M059J (cell line): ENCODE results near the gene EPB41L2. TPM values are rescaled to one million over a fixed set of nuclear protein-coding genes. Genes with fewer than 3 reads are reported as not detected.
"Not testable (repeated sequence)": the region's sequence is repeated elsewhere in the genome, so short reads cannot be mapped to it uniquely, and the experiment has no call there.

ENCODE experiments used
- DNase-seq: peaks from one replicate; pipeline ENCODE4 v3.0.0-alpha.2; 2012; ENCODE audit warnings: low read depth
- total RNA-seq: library from RNA; depleted of rRNA; stranded (reverse); fragments of >200 nt; shearing (Covaris generic); gene quantifications from 2 replicates; pipeline ENCODE4 v1.2.3, GENCODE V29; 2014; rRNA removed

EPB41L2 gene
- total RNA-seq, result 36.1 and 43.0 TPM in 2 replicates

DNA sequence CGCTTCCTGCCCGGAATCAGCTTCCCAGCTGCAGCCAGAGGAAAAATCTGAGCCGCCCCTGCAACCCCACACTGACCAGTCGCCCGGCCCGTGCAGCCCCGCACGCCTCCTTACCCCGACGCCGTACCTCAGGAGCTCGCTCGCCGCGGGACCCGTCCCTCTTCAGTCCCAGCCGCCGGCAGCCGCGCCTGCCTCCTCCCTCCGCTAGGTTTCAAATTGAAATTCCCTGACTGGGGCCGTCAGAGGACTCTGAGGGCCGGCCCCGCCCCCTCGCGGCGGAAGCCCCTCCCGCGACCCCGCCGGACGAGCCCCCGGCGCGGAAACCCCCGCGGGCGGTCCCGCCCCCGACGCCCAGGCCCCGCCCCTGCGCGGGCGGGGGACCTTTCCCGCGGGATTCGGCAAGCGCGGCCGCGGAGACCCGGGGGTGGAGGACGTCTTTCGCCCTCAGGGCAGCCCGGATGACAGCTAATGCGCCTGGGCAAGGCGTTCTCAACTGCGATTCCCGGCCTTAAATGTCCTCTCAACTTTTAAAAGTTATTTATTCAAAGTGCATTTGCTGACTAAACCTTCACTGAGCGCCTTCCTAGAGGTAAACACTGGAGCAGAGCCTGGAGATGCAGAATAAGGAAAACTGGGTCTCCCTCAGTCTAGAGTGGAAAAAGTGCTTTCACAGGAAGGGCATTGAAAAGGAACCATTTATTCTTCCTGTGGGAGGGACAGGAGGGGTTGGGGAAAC, at the start of gene EPB41L2:
TSS of gene EPB41L2 (minus strand) at position 218 of the 736 bp plus-strand sequence. CDS start 106,760 bp downstream, outside the sequence.
- DNase-seq, result peak; percentile 92

DNA sequence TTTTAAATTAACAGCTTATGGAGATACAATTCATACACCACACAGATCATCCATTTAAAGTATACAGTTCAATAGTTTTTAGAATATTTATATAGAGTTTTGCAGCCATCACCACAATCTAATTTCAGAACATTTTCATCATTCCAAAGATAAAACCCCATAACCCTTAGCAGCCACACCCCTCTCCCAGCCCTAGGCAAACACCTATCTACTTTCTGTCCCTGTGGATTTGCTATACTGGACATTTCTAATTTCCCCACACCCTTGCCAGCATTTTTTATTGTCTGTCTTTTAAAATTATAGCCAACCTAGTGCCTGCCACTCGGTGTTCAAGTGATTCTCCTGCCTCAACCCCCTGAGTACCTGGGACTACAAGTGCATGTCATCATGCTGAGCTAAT, 49.2 kb upstream of the EPB41L2 start:
- DNase-seq, result no peak

DNA sequence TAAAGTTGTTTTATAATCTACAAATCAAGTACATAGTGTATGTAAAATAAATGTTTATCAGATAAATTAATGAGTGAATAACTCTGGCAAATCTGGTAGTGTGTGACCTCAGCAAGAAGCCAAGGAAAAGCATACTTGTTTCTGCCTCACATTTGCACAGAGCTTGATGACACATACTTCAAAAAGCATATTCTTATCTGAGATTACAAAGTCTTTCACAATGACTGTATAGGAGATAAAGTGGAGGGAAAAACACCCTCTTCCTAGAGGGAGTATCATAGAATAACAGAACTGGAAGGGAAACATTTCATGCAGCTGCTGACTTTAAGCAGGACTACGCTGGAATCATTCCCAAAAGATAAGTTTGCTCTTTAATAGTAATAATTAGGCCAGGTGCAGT, 44.1 kb upstream of the EPB41L2 start:
- DNase-seq, result peak; percentile 84

DNA sequence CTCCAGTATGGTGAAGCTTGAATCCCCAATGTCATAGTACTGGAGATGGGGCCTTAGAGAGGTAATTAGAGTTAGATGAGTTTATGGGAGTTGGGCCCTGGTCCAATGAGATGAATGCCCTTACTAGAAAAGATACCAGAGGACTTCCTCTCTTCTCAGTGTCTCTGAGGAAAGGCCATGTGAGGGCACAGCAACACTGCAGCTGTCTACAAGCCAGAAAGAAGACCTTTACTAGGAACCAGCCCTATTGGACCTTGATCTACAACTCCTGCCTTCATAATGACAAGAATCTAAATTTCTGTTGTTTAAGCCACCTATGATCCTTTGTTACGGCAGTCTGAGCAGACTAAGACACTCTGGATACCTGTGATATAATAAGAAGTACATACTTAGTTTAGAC, 40.9 kb upstream of the EPB41L2 start:
- no peak for DNase-seq

DNA sequence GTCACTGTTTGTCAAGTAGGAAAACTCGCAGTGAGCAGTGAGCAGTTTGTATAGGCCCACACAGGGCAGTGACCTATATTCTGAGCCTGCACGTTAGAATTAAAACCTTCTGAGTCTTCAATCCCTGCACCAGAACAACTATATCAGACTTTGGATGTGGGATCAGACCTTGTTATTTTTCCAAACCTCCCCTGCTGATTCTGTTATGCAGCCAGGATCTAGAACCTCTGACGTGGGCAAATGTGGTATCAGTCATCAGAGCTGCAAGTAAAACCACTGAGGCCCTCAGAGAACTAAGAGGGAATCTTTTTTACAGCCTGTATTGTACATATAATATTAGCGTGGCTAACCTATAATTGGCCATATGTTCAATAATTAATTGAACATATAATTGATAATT, 40.3 kb upstream of the EPB41L2 start:
- DNase-seq, result no peak

DNA sequence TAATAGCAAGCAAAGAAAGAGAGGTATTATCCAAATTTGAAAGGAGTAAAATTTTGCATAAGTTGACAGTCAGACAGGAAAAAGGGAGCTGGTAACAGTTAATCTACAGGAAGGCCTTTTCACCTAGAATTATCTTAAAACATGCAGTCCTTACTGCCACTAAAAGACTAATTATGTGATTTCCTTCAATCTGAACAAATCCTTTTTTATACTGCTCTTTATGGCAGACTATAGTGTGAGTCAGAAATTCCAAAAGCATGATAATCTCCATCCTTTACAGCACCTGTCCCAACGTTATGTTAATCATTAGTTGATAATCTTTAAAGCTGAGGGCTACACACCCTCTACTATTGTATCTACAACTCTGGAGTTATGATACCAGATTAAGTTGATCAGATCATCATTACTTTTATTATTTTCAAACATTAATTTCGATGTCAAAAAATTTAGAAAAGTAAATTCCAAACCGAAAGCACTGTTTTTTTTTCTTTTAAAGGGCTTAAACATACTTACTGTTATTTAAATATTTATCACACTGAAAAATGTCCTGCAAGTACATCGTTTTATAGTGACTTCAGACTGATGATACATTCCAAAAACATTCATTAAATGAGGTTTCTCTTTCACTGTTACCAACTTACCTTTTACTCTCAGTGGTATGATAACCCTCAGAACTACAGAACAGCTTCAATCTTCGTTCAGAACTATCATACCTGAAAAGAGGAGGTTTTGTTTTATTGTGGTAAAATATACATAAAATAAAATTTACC, 39.1 kb upstream of the EPB41L2 start:
- peak; percentile 66 for DNase-seq

DNA sequence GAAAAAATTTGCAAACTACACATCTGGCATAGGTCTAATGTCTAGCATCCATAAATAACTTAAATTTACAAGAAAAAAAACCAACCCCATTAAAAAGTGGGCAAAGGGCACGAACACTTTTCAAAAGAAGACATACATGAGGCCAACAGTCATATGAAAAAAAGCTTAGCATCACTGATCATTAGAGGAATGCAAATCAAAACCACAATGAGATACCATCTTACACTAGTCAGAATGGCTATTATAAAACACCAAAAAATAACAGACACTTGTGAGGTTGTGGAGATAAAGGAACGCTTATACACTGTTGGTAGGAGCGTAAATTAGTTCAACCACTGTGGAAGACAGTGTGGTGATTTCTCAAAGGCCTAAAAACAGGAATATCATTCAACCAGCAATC, 33.7 kb upstream of the EPB41L2 start:
- no peak for DNase-seq

DNA sequence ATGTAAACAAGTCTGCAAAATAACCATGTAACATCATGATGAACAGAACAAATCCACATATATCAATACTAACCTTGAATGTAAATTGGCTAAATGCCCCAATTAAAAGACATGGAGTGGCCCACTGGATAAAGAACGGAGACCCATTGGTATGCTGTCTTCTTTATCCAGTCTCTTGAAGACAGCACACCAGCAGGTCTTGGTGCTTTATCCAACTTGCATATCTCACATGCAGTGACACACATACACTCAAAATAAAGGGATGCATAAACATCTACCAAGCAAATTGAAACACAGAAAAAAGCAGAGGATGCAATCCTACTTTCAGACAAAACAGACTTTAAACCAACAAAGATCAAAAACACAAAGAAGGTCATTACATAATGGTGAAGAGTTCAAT, 30.3 kb upstream of the EPB41L2 start:
- DNase-seq, result no peak

DNA sequence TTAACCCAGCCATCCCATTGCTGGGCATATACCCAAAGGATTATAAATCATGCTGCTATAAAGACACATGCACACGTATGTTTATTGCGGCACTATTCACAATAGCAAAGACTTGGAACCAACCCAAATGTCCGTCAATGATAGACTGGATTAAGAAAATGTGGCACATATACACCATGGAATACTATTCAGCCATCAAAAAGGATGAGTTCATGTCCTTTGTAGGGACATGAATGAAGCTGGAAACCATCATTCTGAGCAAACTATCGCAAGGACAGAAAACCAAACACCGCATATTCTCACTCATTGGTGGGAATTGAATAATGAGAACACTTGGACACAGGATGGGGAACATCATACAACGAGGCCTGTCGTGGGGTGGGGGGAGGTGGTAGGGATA, 28.9 kb upstream of the EPB41L2 start:
- DNase-seq, result not testable (repeated sequence)

DNA sequence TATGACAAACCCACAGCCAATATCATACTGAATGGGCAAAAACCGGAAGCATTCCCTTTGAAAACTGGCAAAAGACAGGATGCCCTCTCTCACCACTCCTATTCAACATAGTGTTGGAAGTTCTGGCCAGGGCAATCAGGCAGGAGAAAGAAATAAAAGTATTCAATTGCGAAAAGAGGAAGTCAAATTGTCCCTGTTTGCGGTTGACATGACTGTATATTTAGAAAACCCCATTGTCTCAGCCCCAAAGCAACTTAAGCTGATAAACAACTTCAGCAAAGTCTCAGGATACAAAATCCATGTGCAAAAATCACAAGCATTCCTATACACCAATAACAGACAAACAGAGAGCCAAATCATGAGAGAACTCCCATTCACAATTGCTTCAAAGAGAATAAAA, 27.3 kb upstream of the EPB41L2 start:
- DNase-seq, result not testable (repeated sequence)

DNA sequence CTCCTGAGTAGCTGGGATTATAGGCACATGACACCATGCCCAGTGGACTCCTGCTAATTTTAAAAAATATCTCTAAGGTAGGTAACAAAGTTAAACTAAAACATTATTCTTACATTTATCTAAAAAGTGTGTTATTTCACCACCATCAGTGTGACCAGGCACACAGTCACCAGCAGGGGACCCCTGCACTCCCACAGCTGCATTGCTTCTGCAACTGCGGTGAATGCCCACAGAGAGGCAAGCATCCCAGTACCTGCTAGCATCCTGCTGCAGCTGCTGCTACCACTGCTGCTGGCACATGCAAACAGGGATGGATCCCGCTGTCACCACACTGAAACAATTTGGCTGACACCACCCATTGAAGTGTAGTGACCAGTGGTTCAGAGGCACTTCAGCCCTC, 21.9 kb upstream of the EPB41L2 start:
- no peak for DNase-seq

DNA sequence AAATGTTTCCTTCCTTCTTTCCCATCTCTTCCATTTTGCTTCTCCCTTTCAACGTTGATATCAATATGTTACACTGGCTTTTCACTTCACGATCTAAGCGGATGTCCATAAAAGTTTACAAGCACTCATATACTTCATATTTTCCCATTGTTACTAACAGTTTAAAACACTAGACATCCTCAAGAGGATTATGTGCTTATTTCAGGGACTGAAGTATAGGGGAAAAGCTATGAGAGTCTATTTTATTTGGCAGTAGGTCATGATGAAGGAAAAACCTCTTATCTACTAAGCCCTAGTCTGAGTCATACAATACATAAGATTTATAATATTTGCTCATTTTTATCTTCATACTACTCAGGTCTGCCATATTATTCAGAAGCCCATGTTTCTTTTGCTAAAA, 20.6 kb upstream of the EPB41L2 start:
- DNase-seq, result no peak

DNA sequence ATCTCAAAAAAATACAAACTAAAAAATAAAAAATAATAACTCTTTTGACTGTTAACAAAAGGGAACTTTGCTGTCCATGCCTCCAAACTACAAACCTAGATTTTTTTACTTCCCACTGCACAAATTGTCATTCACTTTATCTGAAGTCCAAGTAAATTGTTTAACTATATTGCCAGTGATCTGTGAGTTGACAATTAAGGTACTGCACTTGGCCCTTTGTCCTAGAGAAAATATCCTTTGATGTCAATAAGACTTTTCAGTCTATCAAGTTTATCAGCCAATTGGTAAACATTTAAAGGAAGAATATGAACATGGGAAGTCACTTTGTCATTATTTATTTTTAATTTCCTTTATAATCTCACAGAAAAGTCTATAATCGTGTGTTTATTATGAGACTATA, 19.3 kb upstream of the EPB41L2 start:
- DNase-seq, result no peak

DNA sequence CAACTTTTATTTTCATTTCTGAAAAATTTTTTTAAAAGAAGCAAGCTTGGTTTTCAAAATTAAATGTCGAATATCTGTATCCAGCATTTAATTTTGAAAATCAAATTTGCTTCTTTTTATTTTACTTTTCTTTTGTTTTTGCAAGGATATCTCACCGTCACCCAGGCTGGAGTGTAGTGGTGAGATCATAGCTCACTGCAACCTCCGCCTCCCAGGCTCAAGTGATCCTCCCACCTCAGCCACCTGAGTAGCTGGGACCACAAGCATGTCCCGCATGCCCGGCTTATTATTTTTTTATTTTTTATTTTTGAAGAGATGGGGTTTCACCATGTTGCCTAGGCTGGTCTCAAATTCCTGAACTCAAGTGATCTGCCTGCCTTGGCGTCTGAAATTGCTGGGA, 17.0 kb upstream of the EPB41L2 start:
- no peak for DNase-seq

DNA sequence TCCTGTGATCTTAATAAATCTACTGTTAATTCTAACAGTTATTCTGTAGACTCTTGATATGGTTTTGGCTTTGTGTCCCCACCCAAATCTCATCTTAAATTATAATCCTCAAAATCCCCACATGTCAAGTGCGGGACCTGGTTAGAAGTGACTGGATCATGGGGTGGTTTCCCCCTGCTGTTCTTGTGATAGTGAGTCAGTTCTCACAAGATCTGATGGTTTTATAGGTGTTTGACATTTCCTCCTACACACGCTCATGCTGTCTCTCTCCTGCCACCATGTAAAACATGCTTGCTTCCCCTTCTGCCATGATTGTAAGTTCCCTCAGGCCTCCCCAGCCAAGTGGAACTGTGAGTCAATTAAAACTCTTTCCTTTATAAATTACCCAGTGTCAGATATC, 10.5 kb upstream of the EPB41L2 start:
- no peak for DNase-seq

DNA sequence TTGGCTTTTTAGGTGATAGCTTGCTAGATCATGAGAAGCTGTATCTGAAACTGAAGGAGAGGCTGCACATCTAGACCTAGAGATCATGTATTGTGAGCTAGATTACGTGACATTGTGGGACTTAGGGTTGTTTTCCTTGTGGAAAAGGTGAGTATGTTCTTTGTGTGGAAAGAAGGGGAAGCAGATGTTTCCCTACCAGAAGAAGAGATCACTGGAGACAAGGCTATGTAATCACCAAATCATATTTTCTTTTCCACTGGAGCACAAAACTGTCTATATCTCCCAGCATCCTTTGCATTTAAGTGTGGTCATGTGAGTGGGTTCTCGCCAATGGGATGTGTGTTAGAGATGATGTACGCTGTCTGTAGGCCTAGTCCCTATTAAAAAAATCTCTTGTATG, 7.0 kb upstream of the EPB41L2 start:
- no peak for DNase-seq

DNA sequence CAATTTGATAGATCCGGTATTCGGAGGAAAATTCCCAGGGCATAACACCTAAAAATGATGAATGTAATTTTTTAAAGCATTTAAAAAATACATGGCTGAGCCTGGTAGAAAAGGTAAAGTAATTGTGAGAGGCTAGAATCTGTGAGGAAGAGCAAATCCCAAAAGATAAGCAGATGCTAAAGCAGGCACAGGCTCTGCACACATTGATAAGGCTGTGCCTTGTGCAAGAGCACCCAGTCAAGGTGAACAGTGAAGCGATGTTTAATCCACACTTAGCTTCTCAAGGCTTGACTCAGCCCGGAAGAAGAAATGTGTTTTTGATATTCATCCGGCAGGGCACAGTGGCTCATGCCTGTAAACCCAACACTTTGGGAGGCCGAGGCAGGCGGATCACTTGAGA, 5.1 kb upstream of the EPB41L2 start:
- DNase-seq, result no peak

DNA sequence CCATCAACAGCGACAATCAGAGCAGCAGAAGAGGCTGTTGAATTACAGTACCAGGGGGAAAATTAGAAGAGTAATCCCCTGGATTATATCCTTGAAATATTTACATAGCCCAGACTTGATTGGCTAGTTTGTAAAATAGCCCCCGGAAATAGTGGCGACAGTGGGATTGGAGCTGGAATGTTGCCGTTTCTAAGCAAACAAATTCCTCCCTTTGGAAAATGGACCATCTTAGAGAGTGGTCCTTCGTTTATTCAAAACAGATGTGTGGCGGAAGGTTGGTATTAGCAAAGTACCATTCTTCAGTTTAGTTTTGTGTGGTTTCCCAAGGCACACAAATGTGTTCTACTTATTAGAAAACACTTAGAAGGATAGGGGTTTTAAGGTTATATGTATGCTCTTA, 4.5 kb upstream of the EPB41L2 start:
- DNase-seq, result no peak

DNA sequence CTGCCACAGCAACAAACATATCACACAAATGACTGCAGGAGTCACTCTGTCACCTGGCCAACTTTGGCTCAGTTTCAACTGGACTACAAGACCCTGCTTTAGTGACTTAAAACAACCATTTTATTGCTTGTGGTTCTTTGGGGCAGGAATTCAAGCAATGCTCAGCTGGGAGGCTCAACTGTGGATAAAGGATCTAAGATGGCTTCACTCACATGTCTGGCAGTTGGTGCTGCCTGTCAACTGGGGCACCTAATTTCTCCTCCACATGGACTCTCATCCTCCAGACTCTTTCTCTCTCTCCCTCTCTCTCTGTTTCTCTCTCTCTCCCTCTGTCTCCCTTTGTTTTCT, 2.8 kb upstream of the EPB41L2 start:
- DNase-seq, result peak; percentile 52

DNA sequence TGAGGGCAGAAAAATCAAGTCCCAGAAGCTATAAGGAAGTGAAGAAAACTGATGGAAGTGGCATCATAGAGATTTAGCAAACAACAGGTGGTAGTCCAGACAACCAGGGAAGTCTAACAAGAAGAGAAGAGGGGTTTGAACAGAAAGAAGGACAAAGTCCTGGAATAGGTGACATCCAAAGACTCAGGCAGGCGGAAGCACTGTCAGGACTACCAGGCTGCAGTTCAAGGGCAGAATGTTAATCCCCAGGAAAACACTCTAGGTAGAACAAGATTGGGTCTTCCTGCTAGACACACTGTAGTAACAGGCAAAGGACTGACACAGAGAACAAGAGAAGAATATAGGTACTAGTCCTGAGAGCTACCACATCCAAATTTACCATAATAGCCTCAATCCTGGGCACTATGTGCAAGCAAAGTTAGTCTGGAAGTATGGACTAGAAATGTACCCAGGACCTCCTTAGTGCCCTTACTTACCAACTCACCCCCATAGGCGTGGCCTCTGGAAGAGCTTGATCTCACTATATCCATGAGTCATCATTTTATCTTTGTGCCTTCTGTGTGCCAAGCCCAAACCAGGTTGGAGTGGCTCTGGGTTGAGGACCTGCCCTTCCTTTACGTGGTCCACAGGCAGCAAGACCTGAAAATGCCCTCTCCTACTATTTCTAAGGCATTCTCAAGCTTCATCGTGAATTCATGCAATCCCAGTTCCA, 2.2 kb upstream of the EPB41L2 start:
- peak; percentile 55 for DNase-seq

DNA sequence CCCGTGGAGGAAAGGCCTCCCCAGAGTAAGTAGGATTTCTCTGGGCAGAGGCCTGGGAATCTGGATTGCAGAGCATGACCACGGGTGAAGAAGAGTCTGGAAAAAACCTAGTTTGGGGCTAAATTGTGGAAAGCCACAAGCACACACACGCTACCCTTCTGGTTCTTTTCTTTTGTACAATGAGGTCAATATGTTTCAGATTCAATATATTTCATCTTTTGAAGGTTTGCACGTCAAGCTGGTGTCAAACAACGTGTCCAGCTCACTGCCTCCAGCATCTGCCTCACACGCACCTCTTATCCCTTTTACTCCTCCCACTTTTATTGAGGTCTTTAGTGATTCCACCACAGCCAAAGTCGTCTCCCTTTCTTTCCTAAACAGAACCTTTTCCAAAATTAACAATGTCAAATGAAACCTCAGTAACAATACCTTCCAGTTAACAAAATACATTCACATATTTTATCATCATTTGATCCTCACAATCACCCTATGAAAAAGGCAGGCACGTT, 773 bp upstream of the EPB41L2 start:
- no peak for DNase-seq

DNA sequence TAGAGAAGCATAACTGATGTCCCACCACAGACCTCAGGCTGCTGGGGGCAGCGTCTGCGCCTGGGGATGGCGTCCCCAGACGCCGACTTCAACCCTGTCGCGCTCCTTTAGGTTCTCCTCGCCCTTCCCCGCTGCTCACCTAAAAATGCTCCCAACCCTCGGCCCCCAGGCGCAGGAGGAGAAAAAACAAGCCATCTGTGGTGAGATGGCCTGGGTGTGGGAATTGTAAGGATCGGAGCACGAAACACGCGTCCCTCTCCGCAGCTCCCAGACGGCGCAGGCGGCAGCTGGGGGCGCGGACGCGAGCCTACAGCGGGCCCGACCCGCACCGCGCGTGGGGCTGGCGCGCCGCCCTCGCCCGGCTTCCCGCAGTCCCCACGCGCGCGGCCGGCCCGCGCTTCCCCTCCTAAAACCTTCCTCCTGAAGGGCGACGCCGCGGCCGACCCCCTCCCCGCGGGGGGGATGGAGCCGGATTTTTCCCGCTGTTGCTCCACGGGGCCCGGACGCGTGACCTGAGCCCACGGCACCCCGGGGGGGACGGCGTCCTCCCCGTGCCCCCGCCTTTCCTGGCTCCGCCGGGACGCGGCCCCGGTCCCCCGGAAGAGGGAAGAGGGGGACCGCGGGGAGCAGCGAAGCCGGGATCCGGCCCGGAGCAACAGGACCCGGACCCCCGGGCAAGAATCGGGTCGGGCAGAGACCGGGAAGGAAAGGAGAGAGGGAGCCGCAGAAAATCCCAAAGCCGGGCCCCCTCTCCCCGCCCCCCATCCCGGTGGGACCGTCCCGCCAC, 611 bp downstream of the EPB41L2 start:
- peak; percentile 50 for DNase-seq
